Glutamatergic neuron (in vitro differentiated cells): ENCODE data around the gene SLC30A1. TPM values are rescaled to one million over a fixed set of nuclear protein-coding genes. Genes with fewer than 3 reads are reported as not detected.

ENCODE experiments used
- DNase-seq: peaks from one replicate; pipeline ENCODE4 v3.0.0; 2022
- H3K27ac Mint-ChIP-seq: one replicate; pipeline ENCODE4 v1.8.0; 2020; ENCODE audit warnings: mild to moderate bottlenecking, mixed read lengths, inconsistent platforms; ENCODE audit not compliant: unreplicated experiment
- H3K27me3 Mint-ChIP-seq: one replicate; pipeline ENCODE4 v1.8.0; 2020; ENCODE audit warnings: mild to moderate bottlenecking, moderate library complexity, mixed read lengths, inconsistent platforms; ENCODE audit not compliant: unreplicated experiment
- H3K36me3 Mint-ChIP-seq: one replicate; pipeline ENCODE4 v1.8.0; 2020; ENCODE audit warnings: mild to moderate bottlenecking, mixed read lengths, inconsistent platforms; ENCODE audit not compliant: unreplicated experiment
- H3K4me1 Mint-ChIP-seq: one replicate; pipeline ENCODE4 v1.8.0; 2020; ENCODE audit warnings: mild to moderate bottlenecking, low read depth, mixed read lengths, inconsistent platforms; ENCODE audit not compliant: unreplicated experiment
- H3K4me3 Mint-ChIP-seq: one replicate; pipeline ENCODE4 v1.8.0; 2020; ENCODE audit warnings: mild to moderate bottlenecking, mixed read lengths, inconsistent platforms; ENCODE audit not compliant: unreplicated experiment
- H3K9me3 Mint-ChIP-seq: one replicate; pipeline ENCODE4 v1.8.0; 2020; ENCODE audit warnings: mild to moderate bottlenecking, moderate library complexity, mixed read lengths, inconsistent platforms; ENCODE audit not compliant: unreplicated experiment
- CTCF ChIP-seq: fragments of 200-600 bp; sonication (generic); IDR thresholded peaks from one replicate; pipeline ENCODE4 v1.5.0; 2021; ENCODE audit not compliant: partially characterized antibody, unreplicated experiment
- total RNA-seq: library from RNA; stranded (reverse); fragmentation: NEBNext Ultra II Directional; extraction: Animal tissue kit (Norgen Biotek cat#: 25700); gene quantifications from one replicate; pipeline ENCODE4 v1.2.1, GENCODE V29; 2021; ENCODE audit not compliant: unreplicated experiment

The SLC30A1 gene
- total RNA-seq, 1 donor from 2014 or later: 3.1 TPM

GRCh38 chr1:211623515-211623914, 44.6 kb upstream of the SLC30A1 start:
- no peak for DNase-seq
- peaks cover 4% of the 10 kb centered on the region for H3K27me3 Mint-ChIP-seq
- H3K4me3 Mint-ChIP-seq: no peak overlapping the region
- H3K4me1 Mint-ChIP-seq: no peaks in the 10 kb centered on the region
- H3K36me3 Mint-ChIP-seq: no peaks in the 10 kb centered on the region
- H3K27ac Mint-ChIP-seq: no peak overlapping the region
- TF ChIP-seq CTCF: no peak
- H3K9me3 Mint-ChIP-seq: peaks cover 1% of the 10 kb centered on the region

GRCh38 chr1:211621447-211622198, 42.7 kb upstream of the SLC30A1 start:
- TF ChIP-seq CTCF: no peak
- peaks cover 2% of the 10 kb centered on the region for H3K27me3 Mint-ChIP-seq
- H3K9me3 Mint-ChIP-seq: peaks cover 2% of the 10 kb centered on the region
- no peaks in the 10 kb centered on the region for H3K4me1 Mint-ChIP-seq
- no peaks in the 10 kb centered on the region for H3K36me3 Mint-ChIP-seq
- DNase-seq: no peak
- H3K4me3 Mint-ChIP-seq: no peak overlapping the region
- no peak overlapping the region for H3K27ac Mint-ChIP-seq

GRCh38 chr1:211620097-211620496, 41.1 kb upstream of the SLC30A1 start:
- DNase-seq: no peak
- Mint-ChIP-seq H3K27ac (no peak overlapping the region), H3K4me3 (no peak overlapping the region), H3K27me3 (peaks cover 4% of the 10 kb centered on the region), H3K9me3 (peaks cover 2% of the 10 kb centered on the region), H3K4me1 (no peaks in the 10 kb centered on the region), H3K36me3 (no peaks in the 10 kb centered on the region)
- TF ChIP-seq CTCF: no peak

- no peaks in the 10 kb centered on the region for H3K4me1 Mint-ChIP-seq
- DNase-seq: no peak
- no peak overlapping the region for H3K4me3 Mint-ChIP-seq
- H3K9me3 Mint-ChIP-seq: peaks cover 2% of the 10 kb centered on the region
- TF ChIP-seq CTCF: no peak
- H3K27me3 Mint-ChIP-seq: peaks cover 2% of the 10 kb centered on the region
- no peaks in the 10 kb centered on the region for H3K36me3 Mint-ChIP-seq
- no peak overlapping the region for H3K27ac Mint-ChIP-seq
Measured at GRCh38 chr1:211619033-211619996, 40.4 kb upstream of the SLC30A1 start.

- no peak for DNase-seq
- H3K9me3 Mint-ChIP-seq: peaks cover 2% of the 10 kb centered on the region
- H3K4me1 Mint-ChIP-seq: no peaks in the 10 kb centered on the region
- H3K4me3 Mint-ChIP-seq: no peak overlapping the region
- H3K27me3 Mint-ChIP-seq: peaks cover 2% of the 10 kb centered on the region
- no peak overlapping the region for H3K27ac Mint-ChIP-seq
- H3K36me3 Mint-ChIP-seq: no peaks in the 10 kb centered on the region
- no peak for TF ChIP-seq CTCF
Measured at GRCh38 chr1:211616965-211617297, 38.0 kb upstream of the SLC30A1 start.
